Gastrocnemius medialis (tissue), 4 donors: ENCODE data around the gene GPR143. TPM values are rescaled to one million over a fixed set of nuclear protein-coding genes. Genes with fewer than 3 reads are reported as not detected.

ENCODE experiments used
- ATAC-seq, 2 donors: fragments of 150-250 bp; one replicate each; pipeline ENCODE4 v1.9.1; 2016
- DNase-seq, 2 donors: peaks; one replicate each; pipeline ENCODE4 v3.0.0-alpha.2; 2019
- H3K27ac ChIP-seq, 4 donors: fragments of 200-600 bp; sonication (generic); 1 replicate in 1 of 4; 2 replicates in 3 of 4; pipeline ENCODE4 v1.5.1; 2016 to 2018; ENCODE audit warnings: mild to moderate bottlenecking in 2 of 4, moderate library complexity in 1 of 4
- H3K27me3 ChIP-seq, 3 donors: fragments of 200-600 bp; sonication (generic) in 2 of 3; 1 replicate in 1 of 3; 2 replicates in 2 of 3; pipeline versions ENCODE4 v1.5.1 to v1.6.0; 2016 to 2019; ENCODE audit warnings: mild to moderate bottlenecking in 1 of 3, moderate library complexity in 1 of 3
- H3K36me3 ChIP-seq, 2 donors: fragments of 200-600 bp; sonication (generic) in 1 of 2; one replicate each; pipeline ENCODE4 v1.5.1; 2017 to 2018
- H3K4me1 ChIP-seq, 2 donors: fragments of 200-600 bp; sonication (generic) in 1 of 2; one replicate each; pipeline ENCODE4 v1.5.1; 2016 to 2017; ENCODE audit warnings: mild to moderate bottlenecking in 2 of 2
- H3K4me3 ChIP-seq, 4 donors: fragments of 200-600 bp; sonication (generic) in 3 of 4; 1 replicate in 1 of 4; 2 replicates in 3 of 4; pipeline ENCODE4 v1.5.1; 2016 to 2019; ENCODE audit warnings: mild to moderate bottlenecking in 2 of 4
- H3K9me3 ChIP-seq, 3 donors: fragments of 200-600 bp; sonication (generic) in 2 of 3; 1 replicate in 1 of 3; 2 replicates in 2 of 3; pipeline ENCODE4 v1.5.1; 2016 to 2019
- CTCF ChIP-seq, 5 experiments: fragments of 450-650 bp in 3 of 5; fragments of 200-600 bp in 2 of 5; sonication (generic) in 2 of 5; IDR thresholded peaks in 4 of 5; conservative IDR thresholded peaks in 1 of 5; 1 replicate in 4 of 5; 2 replicates in 1 of 5; pipeline ENCODE4 v1.5.1; 2016 to 2019; ENCODE audit warnings: antibody characterized with exemption in 5 of 5, mild to moderate bottlenecking in 3 of 5, moderate library complexity in 3 of 5
- POLR2A ChIP-seq, 2 donors: fragments of 450-650 bp; IDR thresholded peaks; one replicate each; pipeline ENCODE4 v1.6.1; 2017; ENCODE audit warnings: antibody characterized with exemption in 2 of 2, mild to moderate bottlenecking in 2 of 2, moderate library complexity in 2 of 2
- in situ Hi-C, 4 donors: fragments of 200-750 bp; cut with MboI; loops; one replicate each; pipeline versions ENCODE4 v1.15.0 to v1.8.0; 2017; ENCODE audit warnings: low sequenced_read_pairs in 4 of 4
- intact Hi-C: fragments of 100-400 bp; cut with DNase I; formaldehyde crosslinking; loops from one replicate; pipeline ENCODE4 v1.15.1; 2023; ENCODE audit warnings: low total_unique reads
- total RNA-seq, 4 donors: library from RNA; depleted of rRNA; stranded (reverse); fragments of >200 nt; gene quantifications; one replicate each; pipeline versions ENCODE4 v1.1.0 to v1.2.3, GENCODE V29; 2016

GPR143 gene
- total RNA-seq, 4 donors from 2014 or later = not detected

GRCh38 chrX:9688833-9689232 is 76.8 kb downstream of the GPR143 start:
- ATAC-seq (no peak), DNase-seq (no peak)
- H3K27ac ChIP-seq = no peak overlapping the region
- no peaks in the 10 kb centered on the region for H3K27me3 ChIP-seq
- TF ChIP-seq POLR2A (IDR thresholded peaks at IDR 0.05) = no peak
- no peak for TF ChIP-seq CTCF (IDR thresholded peaks at IDR 0.05 in 4 of 5, conservative IDR thresholded peaks at IDR 0.05 in 1 of 5)
- no peaks in the 10 kb centered on the region for H3K4me1 ChIP-seq
- in situ Hi-C loops (no loop called here), intact Hi-C loops (no loop called here)
- no peaks in the 10 kb centered on the region for H3K9me3 ChIP-seq
- H3K36me3 ChIP-seq = peaks cover 0 to 8% of the 10 kb centered on the region in 2 donors
- no peak overlapping the region for H3K4me3 ChIP-seq

- H3K9me3 ChIP-seq = no peaks in the 10 kb centered on the region
- no peak overlapping the region for H3K27ac ChIP-seq
- in situ Hi-C loops (no loop called here), intact Hi-C loops (no loop called here)
- no peak overlapping the region for H3K4me3 ChIP-seq
- TF ChIP-seq CTCF (IDR thresholded peaks at IDR 0.05 in 4 of 5, conservative IDR thresholded peaks at IDR 0.05 in 1 of 5) (no peak), POLR2A (IDR thresholded peaks at IDR 0.05) (no peak)
- H3K27me3 ChIP-seq = no peaks in the 10 kb centered on the region
- no peaks in the 10 kb centered on the region for H3K4me1 ChIP-seq
- DNase-seq = no peak
- ATAC-seq = no peak
- no peaks in the 10 kb centered on the region for H3K36me3 ChIP-seq
Observed at GRCh38 chrX:9687899-9688298, 77.7 kb downstream of the GPR143 start.

- no peak for TF ChIP-seq POLR2A (IDR thresholded peaks at IDR 0.05)
- no peak for TF ChIP-seq CTCF (IDR thresholded peaks at IDR 0.05 in 4 of 5, conservative IDR thresholded peaks at IDR 0.05 in 1 of 5)
- DNase-seq (no peak), ATAC-seq (no peak)
- H3K4me3 ChIP-seq = no peak overlapping the region
- no peaks in the 10 kb centered on the region for H3K9me3 ChIP-seq
- no peaks in the 10 kb centered on the region for H3K36me3 ChIP-seq
- no peak overlapping the region for H3K27ac ChIP-seq
- H3K27me3 ChIP-seq = no peaks in the 10 kb centered on the region
- no peaks in the 10 kb centered on the region for H3K4me1 ChIP-seq
- intact Hi-C loops (no loop called here), in situ Hi-C loops (no loop called here)
Observed at GRCh38 chrX:9683350-9683749, 82.3 kb downstream of the GPR143 start.

- no peak for TF ChIP-seq CTCF (IDR thresholded peaks at IDR 0.05 in 4 of 5, conservative IDR thresholded peaks at IDR 0.05 in 1 of 5)
- TF ChIP-seq POLR2A (IDR thresholded peaks at IDR 0.05) = no peak
- intact Hi-C loops (no loop called here), in situ Hi-C loops (no loop called here)
- H3K4me1 ChIP-seq = no peaks in the 10 kb centered on the region
- no peak overlapping the region for H3K4me3 ChIP-seq
- no peaks in the 10 kb centered on the region for H3K9me3 ChIP-seq
- no peak for ATAC-seq
- no peak overlapping the region for H3K27ac ChIP-seq
- no peak for DNase-seq
- H3K27me3 ChIP-seq = no peaks in the 10 kb centered on the region
- H3K36me3 ChIP-seq = no peaks in the 10 kb centered on the region
Observed at GRCh38 chrX:9682861-9683260, 82.8 kb downstream of the GPR143 start.

GRCh38 chrX:9682456-9682855 is 83.2 kb downstream of the GPR143 start:
- in situ Hi-C loops (no loop called here), intact Hi-C loops (no loop called here)
- TF ChIP-seq CTCF (IDR thresholded peaks at IDR 0.05 in 4 of 5, conservative IDR thresholded peaks at IDR 0.05 in 1 of 5) = no peak
- no peak for TF ChIP-seq POLR2A (IDR thresholded peaks at IDR 0.05)
- Histone ChIP-seq H3K27ac (no peak overlapping the region), H3K9me3 (no peaks in the 10 kb centered on the region), H3K36me3 (no peaks in the 10 kb centered on the region), H3K4me3 (no peak overlapping the region), H3K27me3 (no peaks in the 10 kb centered on the region), H3K4me1 (no peaks in the 10 kb centered on the region)
- no peak for DNase-seq
- ATAC-seq = no peak
